Stimulated activated CD4-positive, alpha-beta T cell treated with anti-CD3 and anti-CD28 coated beads, TNF-alpha, amount 100 ng/mL, for 48 hours (primary cell): Measurements from ENCODE around the gene CNGA2.

Experiments
- DNase-seq, 3 donors: peaks; one replicate each; pipeline ENCODE4 v3.0.0-alpha.2; 2020; ENCODE audit warnings: low read depth in 3 of 3

Gene CNGA2

DNA sequence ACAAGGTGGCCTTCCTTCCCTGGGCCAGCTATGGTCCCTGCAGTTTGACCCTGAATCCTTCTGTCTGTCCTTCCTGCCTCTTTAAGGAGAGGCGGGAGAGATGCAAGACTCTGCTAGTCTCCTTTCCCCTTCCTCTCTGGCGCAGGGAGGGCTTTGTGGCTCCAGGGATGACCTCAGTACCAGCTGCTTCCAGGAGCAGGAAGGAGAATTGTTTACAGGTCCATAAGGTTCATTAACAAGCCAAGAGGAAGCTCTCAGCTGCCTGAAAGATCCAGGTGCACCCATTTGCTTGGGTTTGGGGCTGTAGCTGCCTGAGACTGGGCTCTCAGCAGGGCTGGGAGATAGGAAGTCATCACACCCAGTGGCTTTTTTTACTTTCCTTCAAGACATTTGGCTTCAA, 22.8 kb upstream of the CNGA2 start:
- DNase-seq: no peak

DNA sequence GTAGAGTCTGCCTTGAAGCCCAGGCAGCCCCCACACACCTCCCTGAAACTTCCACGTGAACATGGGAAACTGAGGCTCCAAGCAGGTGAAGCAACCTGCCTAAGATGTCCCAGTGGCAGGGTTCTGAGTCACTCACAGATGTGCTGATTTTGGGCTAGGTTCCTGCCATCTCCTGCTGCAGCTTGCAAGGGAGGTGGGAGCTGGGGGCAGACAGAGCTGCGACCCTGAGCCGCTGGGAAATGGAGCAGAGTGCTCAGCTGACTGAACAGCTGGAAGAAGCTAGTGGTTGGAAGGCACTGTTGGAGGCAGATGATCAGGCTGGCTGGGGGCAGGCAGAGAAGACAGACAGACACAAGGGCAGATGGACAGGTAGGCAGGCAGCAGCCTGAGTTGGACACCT, 22.3 kb upstream of the CNGA2 start:
- DNase-seq: no peak

DNA sequence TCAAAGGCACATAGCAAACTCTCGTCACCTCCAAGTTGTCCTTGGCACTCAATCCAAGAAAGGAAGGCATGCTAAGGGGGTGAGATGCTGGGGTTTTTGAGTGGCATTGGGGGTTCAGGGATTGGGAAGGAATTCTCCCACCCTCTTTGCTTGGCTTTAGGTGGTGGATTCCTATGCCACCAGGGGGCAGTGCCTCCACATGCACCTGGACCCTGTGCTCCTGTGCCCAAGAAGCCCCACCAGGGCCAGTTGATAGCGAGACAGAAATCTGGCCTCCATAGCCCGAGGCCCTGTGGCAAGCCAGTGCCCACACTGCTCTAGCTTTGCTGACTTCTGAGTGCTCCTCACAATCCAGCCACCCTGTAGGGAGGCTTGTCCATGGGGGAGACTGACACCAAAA, 20.7 kb upstream of the CNGA2 start:
- peak in 1 of 3 donors; percentile 18 for DNase-seq

DNA sequence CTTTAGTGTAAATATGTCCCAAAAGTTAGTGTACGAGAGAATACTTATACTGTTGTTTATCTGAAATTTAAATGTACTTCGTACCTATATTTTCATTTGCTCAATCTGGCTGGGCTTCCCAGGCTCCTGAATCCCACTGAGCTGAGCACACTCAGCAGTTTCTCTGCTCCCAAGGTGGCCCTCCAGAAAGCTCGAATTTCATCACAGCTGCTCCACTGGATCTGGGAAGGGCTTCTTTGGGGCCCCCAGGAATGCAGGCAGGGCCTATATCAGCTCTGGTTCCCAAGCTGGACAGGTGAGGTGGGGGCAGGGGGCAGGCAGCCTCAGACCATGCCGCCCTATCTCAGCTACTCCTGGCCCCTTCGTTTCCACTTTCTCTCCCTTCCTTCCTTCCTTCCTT, 20.2 kb upstream of the CNGA2 start:
- DNase-seq: no peak

DNA sequence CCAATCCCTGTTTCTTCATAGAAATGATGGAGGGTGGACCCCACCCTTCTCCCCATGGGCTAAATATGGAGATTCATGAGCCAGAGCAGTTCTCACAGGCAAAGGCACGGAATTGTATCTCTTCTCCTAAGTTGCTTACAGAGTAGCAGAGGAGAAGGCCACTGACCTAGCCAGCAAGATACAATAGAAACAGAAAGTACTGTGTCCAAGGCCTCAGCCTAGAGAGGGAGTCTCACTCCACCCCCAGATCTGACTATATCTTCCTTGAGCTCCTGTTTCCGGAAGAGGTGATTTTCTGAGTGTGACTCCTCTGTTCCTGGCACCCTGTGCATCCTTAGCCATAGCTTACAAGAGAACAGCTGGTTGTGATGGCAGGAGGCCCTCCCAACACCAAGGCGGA, 18.8 kb upstream of the CNGA2 start, which contains the start of gene FATE1:
Gene FATE1 (plus strand): TSS at position 284 of the 400 bp plus-strand sequence. CDS start 85 bp downstream, at position 369.
- no peak for DNase-seq

DNA sequence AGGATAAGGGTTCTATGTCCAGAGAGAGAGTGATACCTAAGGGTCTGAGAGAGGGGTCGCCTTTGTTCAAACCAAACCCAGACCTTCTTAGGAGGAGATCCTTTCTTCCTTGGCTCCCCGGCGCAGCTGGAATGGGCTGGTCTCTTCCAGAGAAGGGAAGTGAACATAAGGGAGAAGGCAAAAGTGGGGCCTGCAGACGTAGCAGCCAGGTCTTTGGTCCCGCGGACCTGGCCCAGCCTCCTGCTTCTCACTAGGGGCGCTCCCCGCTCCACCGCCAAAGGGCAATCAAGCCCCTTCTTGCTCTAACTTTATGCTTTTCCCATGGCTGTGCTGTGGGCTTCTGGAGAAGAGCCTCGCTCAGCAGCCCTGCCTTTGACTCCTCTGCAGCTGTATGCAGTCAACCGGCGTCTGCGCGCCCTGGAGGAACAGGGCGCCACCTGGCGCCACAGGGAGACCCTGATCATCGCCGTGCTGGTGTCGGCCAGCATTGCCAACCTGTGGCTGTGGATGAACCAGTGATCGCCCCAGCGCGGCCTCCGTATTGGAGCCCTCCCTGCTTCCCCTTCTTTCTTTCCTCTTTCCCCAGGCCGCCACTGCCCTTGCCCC, 12.2 kb upstream of the CNGA2 start:
- no peak for DNase-seq

DNA sequence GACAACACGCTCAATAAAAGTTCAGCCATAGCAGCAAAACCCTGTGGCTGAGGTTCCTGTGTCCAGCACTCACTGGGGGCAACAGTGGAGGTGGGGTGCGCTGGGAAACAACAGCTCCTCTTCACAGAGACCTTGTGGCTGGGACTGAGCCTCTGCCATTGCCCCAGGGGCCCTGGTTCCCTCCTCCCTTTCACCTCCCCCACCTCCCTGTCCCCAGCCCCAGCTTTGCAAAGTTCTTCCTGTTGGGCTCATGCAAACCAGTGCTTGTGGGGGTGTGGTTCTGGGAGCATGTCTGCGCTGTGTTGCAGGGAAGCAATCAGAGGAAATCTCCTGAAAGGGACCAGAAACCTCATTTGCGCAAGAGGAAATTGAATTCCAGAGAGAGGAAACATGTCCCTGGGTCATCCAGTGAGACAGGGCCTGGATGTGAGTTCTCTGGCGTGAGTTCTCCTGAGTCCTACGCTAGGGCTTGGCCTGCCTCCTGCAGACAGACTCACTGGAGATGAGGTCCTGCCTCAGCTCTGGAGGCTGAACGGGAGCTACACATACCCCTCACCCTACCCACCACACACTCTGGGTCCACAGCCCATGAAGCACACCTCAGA, 11.3 kb upstream of the CNGA2 start:
- no peak for DNase-seq

DNA sequence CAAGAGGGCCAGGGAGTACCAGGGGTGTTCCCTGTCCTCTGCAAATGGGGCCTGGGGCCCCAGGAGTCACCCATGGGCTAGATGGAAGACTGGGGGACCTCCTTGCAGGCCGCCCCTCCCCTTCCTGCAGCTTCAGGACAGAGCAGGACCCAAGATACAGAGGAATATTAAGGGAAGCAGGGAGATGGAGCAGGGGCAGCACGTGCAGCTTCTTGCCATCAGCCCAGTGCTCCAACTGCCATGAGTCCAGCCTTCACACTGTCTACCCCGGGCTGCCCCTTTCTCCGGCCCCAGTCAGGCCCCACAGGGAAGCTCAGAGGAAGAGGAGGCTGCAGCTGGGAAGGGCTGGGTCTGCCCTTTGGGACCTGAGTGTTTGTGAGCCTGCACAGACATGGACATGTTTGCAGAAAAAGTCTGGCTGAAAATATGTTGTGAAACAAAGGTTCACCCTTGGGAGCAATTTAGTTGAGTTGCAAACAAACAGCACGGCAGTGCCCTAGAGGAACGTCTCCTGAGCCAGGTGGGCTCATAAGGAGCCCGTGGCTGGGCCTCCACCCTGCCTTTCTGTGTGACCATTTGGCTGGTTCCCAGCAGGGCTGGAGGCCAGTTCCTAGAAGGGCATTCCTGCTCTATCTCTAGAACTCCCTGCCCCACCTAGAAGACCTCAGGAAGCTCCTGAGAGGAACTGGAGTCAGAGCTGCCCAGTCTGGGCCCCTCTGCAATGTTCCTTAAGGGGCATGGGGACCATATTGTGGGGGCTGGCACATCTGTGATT, 9.8 kb upstream of the CNGA2 start:
- no peak for DNase-seq

DNA sequence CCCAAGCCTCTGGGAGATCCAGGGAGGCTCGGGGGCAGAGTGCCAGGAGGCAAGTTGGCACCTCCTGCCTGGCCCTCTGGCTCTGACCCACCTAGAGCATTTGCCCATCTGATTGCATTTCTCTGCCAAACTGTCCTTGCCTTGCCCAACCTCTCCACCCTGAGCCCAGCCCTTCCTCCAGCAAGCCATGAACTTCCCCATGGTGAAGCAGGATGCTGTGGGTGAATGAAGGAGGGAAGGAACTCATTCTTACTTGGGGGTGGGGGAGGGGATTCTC, 9.3 kb upstream of the CNGA2 start:
- no peak for DNase-seq

DNA sequence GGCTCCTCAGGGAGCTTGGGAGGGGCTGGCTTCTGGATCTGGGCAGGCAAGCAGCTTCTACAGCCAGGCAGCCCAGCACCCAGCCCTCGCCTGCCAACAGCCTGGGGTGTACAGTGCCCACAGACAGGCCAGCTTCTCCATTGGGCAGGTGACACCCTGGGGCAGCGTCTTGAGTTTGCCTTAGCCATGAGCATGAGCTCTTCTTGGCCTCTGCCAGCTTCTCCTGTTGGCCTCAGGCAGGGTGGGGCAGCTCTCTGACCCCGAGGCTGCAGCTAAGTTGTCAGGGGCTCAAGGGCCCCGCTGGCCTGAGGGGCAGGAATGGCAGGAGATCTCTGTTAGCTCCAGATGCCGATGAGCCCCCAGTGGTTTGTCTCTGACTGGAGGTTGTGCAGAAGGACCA, 7.8 kb upstream of the CNGA2 start:
- no peak for DNase-seq

DNA sequence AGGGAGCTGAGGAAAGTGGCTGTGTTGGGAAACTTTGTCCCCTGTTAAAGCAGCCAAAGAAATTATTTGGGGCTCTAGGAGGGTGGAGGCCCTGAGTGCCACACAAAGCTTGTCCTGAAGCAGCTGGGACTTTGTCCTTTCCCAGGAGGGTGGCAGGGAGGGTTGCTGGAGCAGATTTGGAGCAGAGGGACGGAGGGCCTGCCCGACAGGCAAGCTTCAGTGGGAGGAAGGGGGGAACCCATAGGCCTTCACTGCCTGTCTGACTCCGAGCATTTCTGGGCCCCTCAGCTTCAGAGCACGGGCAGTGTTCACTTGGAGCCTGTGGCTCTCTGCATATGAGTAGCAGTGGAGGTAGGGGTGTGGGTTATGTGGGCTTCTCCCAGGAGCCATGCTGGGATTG, 7.2 kb upstream of the CNGA2 start:
- DNase-seq: no peak

DNA sequence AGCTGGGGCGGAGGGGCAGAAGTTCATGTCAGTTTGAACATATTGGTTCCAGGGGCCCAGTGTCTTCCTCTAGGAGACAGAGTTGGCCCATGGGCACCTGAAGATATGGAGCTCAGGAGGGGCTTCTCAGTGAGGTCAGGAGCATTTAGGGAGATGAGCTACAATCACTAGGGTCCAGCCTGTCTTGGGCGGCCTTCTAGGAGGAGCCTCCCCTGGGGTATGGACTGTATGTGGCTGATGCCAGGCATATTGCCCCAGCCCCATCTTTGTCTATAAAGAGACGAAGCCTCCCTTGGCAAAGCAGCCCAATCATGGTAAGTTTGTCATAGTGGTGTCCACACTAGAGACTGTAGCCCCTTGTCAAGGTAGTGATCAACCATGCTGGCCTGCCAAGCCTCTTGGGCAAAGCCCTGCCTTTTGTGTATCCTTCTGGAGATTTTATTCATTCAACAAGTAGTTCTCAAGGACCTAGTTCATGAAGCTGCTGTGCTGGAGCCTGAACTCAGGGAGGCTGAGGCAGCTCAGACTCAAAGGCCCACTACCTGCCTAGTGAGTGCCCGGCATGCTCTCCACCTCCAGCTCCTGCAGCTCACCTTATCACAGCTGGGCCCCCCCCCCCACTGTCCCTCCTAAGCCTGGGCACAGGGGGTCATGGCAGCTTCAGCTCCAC, 5.4 kb upstream of the CNGA2 start:
- DNase-seq: no peak

DNA sequence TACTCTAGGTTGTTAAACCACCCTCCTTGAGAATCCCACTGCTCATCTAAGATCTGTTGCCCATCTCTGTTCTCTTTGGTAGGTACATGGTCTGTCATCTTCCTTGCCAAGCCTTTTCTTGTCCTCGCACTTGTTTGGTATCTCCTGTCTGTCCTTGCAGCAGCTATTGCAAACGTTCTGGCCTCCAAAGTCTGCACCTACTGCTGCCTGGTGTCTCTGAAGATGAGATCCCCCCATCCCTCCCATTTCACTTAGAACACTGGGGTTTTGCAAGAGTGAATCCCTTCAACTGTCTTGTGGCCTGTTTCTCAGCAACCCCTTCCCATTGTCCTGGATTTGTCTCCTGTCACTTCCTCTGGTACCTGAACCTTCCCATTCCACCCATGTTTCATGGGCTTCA, 673 bp downstream of the CNGA2 start:
- no peak for DNase-seq

DNA sequence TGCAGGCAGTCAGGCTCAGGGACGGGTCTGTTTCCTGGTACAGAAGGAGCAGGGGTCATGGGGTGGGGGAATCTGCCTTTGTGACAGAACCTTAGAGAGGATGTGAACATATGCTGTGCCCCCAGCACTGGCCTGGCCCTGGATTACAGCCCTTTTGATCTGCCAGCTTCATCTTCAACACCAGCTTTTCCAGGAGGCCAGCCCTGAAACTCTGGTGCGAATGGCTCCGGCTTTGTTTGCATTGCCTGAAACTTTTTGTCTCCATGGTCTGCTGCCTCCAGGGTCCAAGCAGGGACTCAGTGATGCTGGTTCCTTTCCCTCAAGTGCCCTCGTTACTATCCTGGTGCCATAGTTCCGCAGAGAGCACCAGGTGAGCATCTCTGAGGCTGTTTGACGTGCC, 2.1 kb downstream of the CNGA2 start:
- DNase-seq: no peak

DNA sequence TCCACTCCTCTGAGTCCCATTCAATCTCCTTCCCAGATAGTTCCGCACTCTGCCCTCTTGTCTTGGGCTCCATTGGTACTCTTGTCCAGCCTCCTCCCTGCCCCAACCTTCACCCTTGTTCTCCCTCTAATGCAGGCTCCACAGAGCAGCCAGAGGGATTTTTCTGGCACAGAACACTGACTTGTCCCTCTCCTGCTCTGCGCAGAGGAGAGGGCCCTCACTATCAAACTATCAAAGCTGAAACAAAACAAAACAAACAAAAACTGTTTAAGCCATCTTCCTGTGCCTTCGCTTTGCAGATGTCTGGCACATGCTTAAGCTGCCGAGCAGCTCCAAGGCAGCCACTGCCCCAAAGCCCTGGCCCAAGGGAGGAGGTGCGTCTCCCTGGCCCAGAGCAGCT, 2.9 kb downstream of the CNGA2 start:
- DNase-seq: no peak

DNA sequence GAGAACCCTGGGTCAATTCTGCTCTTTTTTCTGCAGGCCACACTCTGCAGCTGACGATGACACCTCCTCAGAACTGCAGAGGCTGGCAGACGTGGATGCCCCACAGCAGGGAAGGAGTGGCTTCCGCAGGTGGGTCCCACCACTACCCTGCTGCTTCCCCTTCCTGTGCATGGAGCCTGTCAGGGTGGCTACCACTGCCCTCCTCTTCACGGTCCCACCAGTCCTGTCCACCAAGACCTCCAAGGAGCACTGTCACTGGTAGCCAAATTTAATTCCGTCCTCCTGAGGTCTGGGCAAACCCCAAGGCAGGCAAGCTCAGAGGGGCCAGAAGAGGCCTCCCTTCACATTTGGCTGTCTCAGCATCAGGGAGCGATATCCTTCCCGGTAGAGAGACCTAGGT, 4.2 kb downstream of the CNGA2 start:
- DNase-seq: no peak

DNA sequence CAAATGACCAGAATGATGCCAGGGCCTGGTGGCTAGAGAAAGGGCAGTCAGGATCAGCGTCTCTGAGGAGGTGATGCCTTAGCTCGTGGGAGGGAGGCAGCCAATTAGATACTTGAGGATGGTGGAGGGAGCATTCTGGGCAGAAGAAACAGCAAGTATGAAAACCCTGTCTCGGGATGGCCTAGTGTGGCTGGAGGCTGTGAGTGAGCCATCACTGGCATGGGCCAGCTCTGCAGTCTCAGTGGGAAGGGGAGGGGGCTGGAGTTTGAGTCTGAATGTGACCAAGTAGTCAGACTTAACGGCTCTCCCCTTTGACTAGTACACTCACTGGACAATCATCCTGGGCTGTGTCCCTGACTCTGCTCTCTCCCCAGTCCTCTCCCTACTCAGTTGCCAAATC, 7.1 kb downstream of the CNGA2 start:
- DNase-seq: no peak

DNA sequence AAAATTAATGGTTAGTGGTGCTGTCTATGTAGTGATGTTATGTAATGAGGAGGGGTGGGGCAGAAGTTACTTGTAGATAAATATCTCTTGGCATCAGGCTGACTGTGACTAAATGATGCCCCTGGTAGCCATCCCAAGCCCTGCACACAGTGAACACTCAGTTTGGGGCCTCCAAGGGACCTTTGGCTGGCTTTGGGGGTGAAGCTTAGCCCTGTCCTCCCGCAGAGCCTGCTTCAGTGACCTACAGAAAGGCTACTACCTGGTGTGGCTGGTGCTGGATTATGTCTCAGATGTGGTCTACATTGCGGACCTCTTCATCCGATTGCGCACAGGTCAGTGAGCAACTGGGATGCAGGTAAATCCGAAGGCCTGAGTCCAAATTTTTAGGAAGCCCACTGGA, 7.8 kb downstream of the CNGA2 start:
- no peak for DNase-seq

DNA sequence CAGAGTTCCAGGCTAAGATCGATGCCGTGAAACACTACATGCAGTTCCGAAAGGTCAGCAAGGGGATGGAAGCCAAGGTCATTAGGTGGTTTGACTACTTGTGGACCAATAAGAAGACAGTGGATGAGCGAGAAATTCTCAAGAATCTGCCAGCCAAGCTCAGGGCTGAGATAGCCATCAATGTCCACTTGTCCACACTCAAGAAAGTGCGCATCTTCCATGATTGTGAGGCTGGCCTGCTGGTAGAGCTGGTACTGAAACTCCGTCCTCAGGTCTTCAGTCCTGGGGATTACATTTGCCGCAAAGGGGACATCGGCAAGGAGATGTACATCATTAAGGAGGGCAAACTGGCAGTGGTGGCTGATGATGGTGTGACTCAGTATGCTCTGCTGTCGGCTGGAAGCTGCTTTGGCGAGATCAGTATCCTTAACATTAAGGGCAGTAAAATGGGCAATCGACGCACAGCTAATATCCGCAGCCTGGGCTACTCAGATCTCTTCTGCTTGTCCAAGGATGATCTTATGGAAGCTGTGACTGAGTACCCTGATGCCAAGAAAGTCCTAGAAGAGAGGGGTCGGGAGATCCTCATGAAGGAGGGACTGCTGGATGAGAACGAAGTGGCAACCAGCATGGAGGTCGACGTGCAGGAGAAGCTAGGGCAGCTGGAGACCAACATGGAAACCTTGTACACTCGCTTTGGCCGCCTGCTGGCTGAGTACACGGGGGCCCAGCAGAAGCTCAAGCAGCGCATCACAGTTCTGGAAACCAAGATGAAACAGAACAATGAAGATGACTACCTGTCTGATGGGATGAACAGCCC, 9.3 kb downstream of the CNGA2 start:
- no peak for DNase-seq

DNA sequence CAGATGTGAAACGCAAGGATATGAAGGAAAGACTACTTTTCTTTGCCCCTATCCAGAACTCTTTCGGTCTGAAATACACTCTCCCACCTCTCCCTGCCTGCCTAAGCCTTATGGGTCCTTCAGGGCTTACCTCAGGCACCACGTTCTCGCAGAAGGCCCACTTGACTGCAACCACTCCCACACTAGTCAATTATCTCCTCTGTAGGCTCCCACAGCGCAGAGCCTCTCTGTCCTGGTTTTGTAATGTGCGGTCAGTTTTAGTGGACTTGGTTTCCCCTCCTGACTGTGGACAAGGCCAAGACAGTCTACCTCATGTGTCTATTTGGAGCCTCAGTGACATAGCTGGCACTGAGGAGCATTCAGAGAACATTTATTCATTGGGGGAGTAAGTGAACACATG, 11.1 kb downstream of the CNGA2 start:
- DNase-seq: no peak

DNA sequence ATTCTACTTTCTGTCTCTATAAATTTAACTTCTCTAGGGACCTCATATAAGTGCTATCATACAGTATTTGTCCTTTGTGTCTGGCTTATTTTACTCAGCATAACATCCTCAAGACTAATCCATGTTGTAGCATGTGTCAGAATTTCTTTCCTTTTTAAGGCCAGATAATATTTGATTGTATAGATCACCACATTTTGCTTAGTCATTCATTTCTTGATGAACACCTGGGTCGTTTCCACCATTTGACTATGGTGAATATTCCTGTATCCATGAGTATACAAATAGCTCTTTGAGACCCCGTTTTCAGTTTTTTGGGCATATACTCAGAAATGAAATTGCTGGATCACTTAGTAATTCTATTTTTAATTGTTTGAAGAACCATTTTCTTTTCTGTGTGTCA, 12.0 kb downstream of the CNGA2 start:
- no peak for DNase-seq

DNA sequence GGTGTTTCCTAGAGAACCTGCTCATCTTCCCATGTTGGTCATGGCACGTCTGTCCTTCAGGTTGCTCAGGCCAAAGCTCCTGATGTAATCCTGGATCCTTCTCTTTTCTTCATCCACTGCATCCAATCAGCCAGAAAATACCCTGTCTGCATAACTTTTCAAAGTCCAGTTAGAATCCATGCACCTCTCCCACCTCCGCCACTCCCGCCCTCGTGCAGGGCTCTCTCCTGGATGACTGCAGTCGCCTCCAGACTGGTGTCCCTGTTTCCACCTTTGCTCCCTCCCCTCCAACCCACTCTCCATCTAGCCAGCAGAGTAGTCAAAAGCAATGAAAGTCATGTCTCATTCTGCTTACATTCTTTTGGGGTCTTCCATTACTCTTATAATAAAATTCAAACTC, 16.0 kb downstream of the CNGA2 start:
- DNase-seq: no peak
